Activated T-cell treated with anti-CD3 and anti-CD28 coated beads, Interleukin-2, amount 50 U/mL, for 1 hour (primary cell): Measurements from ENCODE around the gene ZNF609.
"Not testable (repeated sequence)": the region's sequence is repeated elsewhere in the genome, so short reads cannot be mapped to it uniquely, and the experiment has no call there.

ENCODE experiments used
- DNase-seq: peaks from one replicate; pipeline ENCODE4 v3.0.0-alpha.2; 2020

The ZNF609 gene

GRCh38 chr15:64459066-64459781 is 1.2 kb upstream of the ZNF609 start:
- DNase-seq, result no peak

GRCh38 chr15:64460724-64461720 is 644 bp downstream of the ZNF609 start:
- DNase-seq, result peak; percentile 40

GRCh38 chr15:64461721-64462162 is 1.4 kb downstream of the ZNF609 start:
- DNase-seq, result peak; percentile 30

GRCh38 chr15:64462492-64462891 is 2.1 kb downstream of the ZNF609 start:
- no peak for DNase-seq

GRCh38 chr15:64464276-64465005 is 4.1 kb downstream of the ZNF609 start:
- no peak for DNase-seq

GRCh38 chr15:64466408-64467141 is 6.2 kb downstream of the ZNF609 start:
- DNase-seq, result no peak

- DNase-seq, result no peak
These were observed 11.8 kb downstream of the ZNF609 start for GRCh38 chr15:64472161-64472560.

GRCh38 chr15:64474846-64475245 is 14.5 kb downstream of the ZNF609 start:
- DNase-seq, result no peak

GRCh38 chr15:64476550-64476949 is 16.2 kb downstream of the ZNF609 start:
- DNase-seq, result no peak

GRCh38 chr15:64478863-64479262 is 18.5 kb downstream of the ZNF609 start:
- DNase-seq, result no peak

GRCh38 chr15:64480891-64481290 is 20.5 kb downstream of the ZNF609 start:
- DNase-seq, result no peak

- no peak for DNase-seq
These were observed 23.4 kb downstream of the ZNF609 start for GRCh38 chr15:64483749-64484148.

GRCh38 chr15:64485796-64486195 is 25.4 kb downstream of the ZNF609 start:
- no peak for DNase-seq

- DNase-seq, result no peak
These were observed 30.4 kb downstream of the ZNF609 start for GRCh38 chr15:64490598-64491259.

- DNase-seq, result no peak
These were observed 33.3 kb downstream of the ZNF609 start for GRCh38 chr15:64493641-64494040.

GRCh38 chr15:64495968-64496367 is 35.6 kb downstream of the ZNF609 start:
- not testable (repeated sequence) for DNase-seq

GRCh38 chr15:64500695-64501395 is 40.5 kb downstream of the ZNF609 start:
- no peak for DNase-seq

GRCh38 chr15:64501396-64501715 is 41.0 kb downstream of the ZNF609 start:
- DNase-seq, result no peak

- DNase-seq, result no peak
These were observed 41.8 kb downstream of the ZNF609 start for GRCh38 chr15:64502151-64502550.

- DNase-seq, result no peak
These were observed 42.2 kb downstream of the ZNF609 start for GRCh38 chr15:64502551-64502950.

GRCh38 chr15:64503197-64503596 is 42.8 kb downstream of the ZNF609 start:
- DNase-seq, result no peak
